Stomach (tissue), 9 donors: ENCODE results near the gene MLEC. TPM values are rescaled to one million over a fixed set of nuclear protein-coding genes. Genes with fewer than 3 reads are reported as not detected.

Source experiments
- DNase-seq, 2 donors: peaks; one replicate each; pipeline versions ENCODE4 v3.0.0 to v3.0.0-alpha.2; 2013 to 2019
- H3K27ac ChIP-seq, 5 donors: fragments of 200-600 bp in 4 of 5; sonication (generic) in 4 of 5; one replicate each; pipeline ENCODE4 v1.5.1; 2013 to 2019; ENCODE audit warnings: mild to moderate bottlenecking in 1 of 5, moderate library complexity in 1 of 5
- H3K27me3 ChIP-seq, 3 donors: fragments of 200-600 bp; sonication (generic); one replicate each; pipeline ENCODE4 v1.5.1; 2017 to 2019; ENCODE audit warnings: mixed run types in 1 of 3
- H3K36me3 ChIP-seq, 4 donors: fragments of 200-600 bp; sonication (generic); 1 replicate in 3 of 4; 2 replicates in 1 of 4; pipeline ENCODE4 v1.5.1; 2016 to 2019
- H3K4me1 ChIP-seq, 4 donors: fragments of 200-600 bp; sonication (generic); one replicate each; pipeline ENCODE4 v1.5.1; 2016 to 2019
- H3K4me3 ChIP-seq, 4 donors: fragments of 200-600 bp; sonication (generic) in 3 of 4; one replicate each; pipeline ENCODE4 v1.5.1; 2016 to 2019; ENCODE audit warnings: mild to moderate bottlenecking in 1 of 4
- H3K9me3 ChIP-seq, 4 donors: fragments of 200-600 bp; sonication (generic); one replicate each; pipeline ENCODE4 v1.5.1; 2016 to 2019
- CTCF ChIP-seq, 7 experiments: fragments of 450-650 bp in 4 of 7; fragments of 200-600 bp in 3 of 7; sonication (generic) in 3 of 7; IDR thresholded peaks; one replicate each; pipeline ENCODE4 v1.5.1; 2016 to 2019; ENCODE audit warnings: antibody characterized with exemption in 7 of 7, control low read depth in 2 of 7, mild to moderate bottlenecking in 1 of 7
- EP300 ChIP-seq: sonication (generic); formaldehyde crosslinking; IDR thresholded peaks from one replicate; pipeline ENCODE4 v1.6.1; 2017; ENCODE audit warnings: antibody characterized with exemption
- POLR2A ChIP-seq, 4 donors: fragments of 450-650 bp; IDR thresholded peaks; one replicate each; pipeline ENCODE4 v1.6.1; 2016; ENCODE audit warnings: antibody characterized with exemption in 4 of 4, control low read depth in 2 of 4, mild to moderate bottlenecking in 1 of 4, moderate library complexity in 1 of 4
- POLR2AphosphoS5 ChIP-seq, 3 donors: sonication (generic); formaldehyde crosslinking; IDR thresholded peaks; one replicate each; pipeline ENCODE4 v1.6.1; 2016; ENCODE audit warnings: antibody characterized with exemption in 3 of 3
- WGBS, 5 donors: extraction: QIAGEN DNeasy Blood & Tissue Kit in 3 of 5; methylation state at CpG; one replicate each; pipeline versions ENCODE4 v1.1.5 to v1.1.7; 2013 to 2018; 5-methylcytosine and 5-hydroxymethylcytosine counted together
- intact Hi-C: fragments of 100-400 bp; cut with DNase I; formaldehyde crosslinking; loops from one replicate; pipeline ENCODE4 v1.15.1; 2023; ENCODE audit warnings: low total_unique reads
- polyA plus RNA-seq, 3 donors: library from polyadenylated mRNA; stranded (reverse); fragments of 200-250 nt; gene quantifications; one replicate each; pipeline ENCODE4 v1.2.3, GENCODE V29; 2013
- total RNA-seq, 5 donors: library from RNA; depleted of rRNA; stranded (reverse); fragments of >200 nt; gene quantifications; one replicate each; pipeline versions ENCODE4 v1.1.0 to v1.2.3, GENCODE V29; 2014 to 2016
- donor health status: healthy with polysubstance abuse.
- donor health status: Bipolar disorder and iron deficiency.
- donor health status: healthy.

MLEC gene
- total and polyA plus RNA-seq, 8 donors: 15.1 to 1,695 (median 45.0) TPM

GRCh38 chr12:120710031-120710804 is 23.3 kb downstream of the MLEC start, which contains the start of gene UNC119B:
Gene UNC119B, plus strand, starts transcription at chr12:120710458. Its CDS starts 17 bp downstream, at chr12:120710475.
- H3K27ac ChIP-seq: peak within 1 kb of the TSS; percentile 89 to 92 (median 91)
- WGBS, 5 donors: 1 to 2% (median 1%) methylated on average over 8 to 71 of the region's 76 CpGs
- intact Hi-C loops: loop anchor here (5.0 to 10.0 kb wide), 2 partner anchors 63 to 125 kb away; partner anchors contain the start of gene POP5

GRCh38 chr12:120710805-120711296 is 23.9 kb downstream of the MLEC start:
- no peaks in the 10 kb centered on the region for H3K27me3 ChIP-seq
- no peak for TF ChIP-seq EP300
- no peak for TF ChIP-seq POLR2AphosphoS5 (IDR thresholded peaks at IDR 0.05)
- TF ChIP-seq CTCF (IDR thresholded peaks at IDR 0.05): no peak
- TF ChIP-seq POLR2A (IDR thresholded peaks at IDR 0.05): no peak
- H3K27ac ChIP-seq: peak overlapping the region; percentile 89 to 92 (median 91)
- intact Hi-C loops: loop anchor here (5.0 to 10.0 kb wide), 2 partner anchors 64 to 126 kb away; partner anchors contain the start of gene POP5
- H3K4me3 ChIP-seq: peak overlapping the region; percentile 87 to 94 (median 90)
- peak in 1 of 2 donors; percentile 51 for DNase-seq
- peaks cover 16 to 27% (median 24%) of the 10 kb centered on the region in 4 donors for H3K36me3 ChIP-seq
- no peaks in the 10 kb centered on the region for H3K9me3 ChIP-seq
- peaks cover 24 to 49% (median 33%) of the 10 kb centered on the region in 4 donors for H3K4me1 ChIP-seq
- 0 to 1% (median 0%) methylated on average over 17 to 31 of the region's 31 CpGs for WGBS, 5 donors

More at GRCh38 chr12:120710031-120710804, 23.3 kb downstream of the MLEC start, which contains the start of gene UNC119B:
- Histone ChIP-seq H3K27me3 (no peaks in the 10 kb centered on the region), H3K9me3 (no peaks in the 10 kb centered on the region), H3K4me1 (peaks cover 26 to 56% (median 35%) of the 10 kb centered on the region in 4 donors), H3K36me3 (peaks cover 13 to 23% (median 17%) of the 10 kb centered on the region in 4 donors), H3K4me3 (peak within 1 kb of the TSS; percentile 87 to 94 (median 90))
- DNase-seq: peak; percentile 58 to 88
- peak; percentile 4 to 73 (median 33) for TF ChIP-seq POLR2AphosphoS5 (IDR thresholded peaks at IDR 0.05)
- TF ChIP-seq POLR2A (IDR thresholded peaks at IDR 0.05): no peak

GRCh38 chr12:120711411-120711810 is 24.5 kb downstream of the MLEC start:
- Histone ChIP-seq H3K27ac (peak overlapping the region in 4 of 5 donors; percentile 89 to 92 (median 91)), H3K9me3 (no peaks in the 10 kb centered on the region), H3K4me1 (peaks cover 21 to 44% (median 29%) of the 10 kb centered on the region in 4 donors), H3K36me3 (peaks cover 19 to 33% (median 29%) of the 10 kb centered on the region in 4 donors), H3K27me3 (no peaks in the 10 kb centered on the region), H3K4me3 (peak overlapping the region; percentile 87 to 94 (median 90))
- TF ChIP-seq EP300 (no peak), POLR2A (IDR thresholded peaks at IDR 0.05) (no peak), CTCF (IDR thresholded peaks at IDR 0.05) (no peak), POLR2AphosphoS5 (IDR thresholded peaks at IDR 0.05) (no peak)
- 16 to 37% (median 22%) methylated on average over 6 of the region's 6 CpGs for WGBS, 5 donors
- DNase-seq: no peak
- intact Hi-C loops: loop anchor here (5.0 to 10.0 kb wide), 2 partner anchors 64 to 127 kb away; partner anchors contain the start of gene POP5

DNA sequence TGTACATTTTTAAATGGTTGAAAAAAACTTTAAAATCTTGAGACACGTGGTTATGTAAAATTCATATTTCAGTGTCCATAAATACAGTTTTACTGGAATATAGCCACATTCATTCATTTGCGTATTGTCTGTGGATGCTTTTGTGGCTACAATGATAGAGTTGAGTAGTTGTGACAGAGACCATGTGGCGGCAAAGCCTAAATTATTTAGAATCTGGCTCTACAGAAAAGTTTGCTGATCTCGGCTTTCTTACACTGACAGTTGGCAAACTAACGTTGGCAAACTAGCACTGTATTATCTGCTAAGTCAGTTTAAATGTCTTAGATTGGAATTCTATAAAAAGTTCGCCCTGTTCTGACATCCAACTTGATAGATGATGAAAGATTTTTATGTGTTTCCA is 25.7 kb downstream of the MLEC start:
- no peaks in the 10 kb centered on the region for H3K9me3 ChIP-seq
- peaks cover 31 to 45% (median 41%) of the 10 kb centered on the region in 4 donors for H3K36me3 ChIP-seq
- TF ChIP-seq CTCF (IDR thresholded peaks at IDR 0.05): no peak
- TF ChIP-seq POLR2A (IDR thresholded peaks at IDR 0.05): no peak
- TF ChIP-seq POLR2AphosphoS5 (IDR thresholded peaks at IDR 0.05): no peak
- no peak for TF ChIP-seq EP300
- no peaks in the 10 kb centered on the region for H3K27me3 ChIP-seq
- H3K27ac ChIP-seq: no peak overlapping the region
- 59 to 72% (median 65%) methylated on average over 6 of the region's 6 CpGs for whole genome bisulfite sequencing, 5 donors
- DNase-seq: no peak
- H3K4me1 ChIP-seq: peaks cover 21 to 44% (median 29%) of the 10 kb centered on the region in 4 donors
- intact Hi-C loops: loop anchor here (5.0 to 10.0 kb wide), 2 partner anchors 65 to 128 kb away; partner anchors contain the start of gene POP5
- H3K4me3 ChIP-seq: no peak overlapping the region
